ENCODE results near the gene TPP1. TPM values are rescaled to one million over a fixed set of nuclear protein-coding genes. Genes with fewer than 3 reads are reported as not detected.

The TPP1 gene
- total and polyA plus RNA-seq, 9 of the 15 experiments (the other 6 are each of a cell fraction or from before 2014, with no cell fraction given): 7.5 to 75.8 (median 15.7) TPM

DNA sequence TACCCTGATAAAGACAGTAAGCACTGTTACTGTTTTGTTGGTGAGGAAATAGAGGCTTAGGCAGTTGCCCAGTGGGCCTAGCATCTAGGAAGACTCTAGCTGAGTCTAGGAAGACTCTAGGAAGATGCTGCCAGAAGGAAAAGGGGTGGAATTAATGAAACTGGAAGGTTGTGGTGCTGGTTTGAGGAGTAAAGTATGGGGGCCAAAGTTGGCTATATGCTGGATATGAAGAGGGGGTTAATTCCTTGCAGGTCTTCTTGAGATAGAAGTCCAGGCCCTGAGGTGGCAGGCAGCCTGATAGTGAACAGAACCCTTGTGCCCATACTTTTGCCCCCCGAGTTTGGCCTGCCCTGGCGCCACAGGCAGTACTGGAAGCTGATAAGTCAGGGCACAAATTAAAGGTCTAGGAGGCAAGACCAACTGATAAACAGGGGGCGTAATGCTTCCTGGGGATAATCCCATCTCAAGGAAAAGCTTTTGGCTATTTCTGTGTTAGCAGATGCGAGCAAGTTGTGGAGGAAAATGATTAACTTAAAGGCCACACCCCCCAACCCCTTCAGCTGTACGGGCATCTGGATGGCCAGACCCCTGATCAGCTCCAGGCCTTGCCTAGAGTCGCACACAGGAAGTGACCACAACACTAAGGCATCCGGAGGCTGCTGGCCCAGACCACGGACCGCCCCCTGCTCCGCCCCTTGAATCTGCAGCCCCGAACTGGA, 12.6 kb downstream of the TPP1 start (continued):
- TF ChIP-seq, protein P1, sequence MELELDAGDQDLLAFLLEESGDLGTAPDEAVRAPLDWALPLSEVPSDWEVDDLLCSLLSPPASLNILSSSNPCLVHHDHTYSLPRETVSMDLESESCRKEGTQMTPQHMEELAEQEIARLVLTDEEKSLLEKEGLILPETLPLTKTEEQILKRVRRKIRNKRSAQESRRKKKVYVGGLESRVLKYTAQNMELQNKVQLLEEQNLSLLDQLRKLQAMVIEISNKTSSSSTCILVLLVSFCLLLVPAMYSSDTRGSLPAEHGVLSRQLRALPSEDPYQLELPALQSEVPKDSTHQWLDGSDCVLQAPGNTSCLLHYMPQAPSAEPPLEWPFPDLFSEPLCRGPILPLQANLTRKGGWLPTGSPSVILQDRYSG (tag; conservative IDR thresholded peaks at IDR 0.05; ENCODE audit: low read depth): no peak
- TF ChIP-seq ZNF197 (CRISPR knock-in tag; IDR thresholded peaks at IDR 0.05; ENCODE audit: low read depth): 0 out of 2 replicates have a peak, but pooled peaks have one; percentile 72
- TF ChIP-seq ZNF316 (IDR thresholded peaks at IDR 0.05): no peak
- TF ChIP-seq, protein P2, sequence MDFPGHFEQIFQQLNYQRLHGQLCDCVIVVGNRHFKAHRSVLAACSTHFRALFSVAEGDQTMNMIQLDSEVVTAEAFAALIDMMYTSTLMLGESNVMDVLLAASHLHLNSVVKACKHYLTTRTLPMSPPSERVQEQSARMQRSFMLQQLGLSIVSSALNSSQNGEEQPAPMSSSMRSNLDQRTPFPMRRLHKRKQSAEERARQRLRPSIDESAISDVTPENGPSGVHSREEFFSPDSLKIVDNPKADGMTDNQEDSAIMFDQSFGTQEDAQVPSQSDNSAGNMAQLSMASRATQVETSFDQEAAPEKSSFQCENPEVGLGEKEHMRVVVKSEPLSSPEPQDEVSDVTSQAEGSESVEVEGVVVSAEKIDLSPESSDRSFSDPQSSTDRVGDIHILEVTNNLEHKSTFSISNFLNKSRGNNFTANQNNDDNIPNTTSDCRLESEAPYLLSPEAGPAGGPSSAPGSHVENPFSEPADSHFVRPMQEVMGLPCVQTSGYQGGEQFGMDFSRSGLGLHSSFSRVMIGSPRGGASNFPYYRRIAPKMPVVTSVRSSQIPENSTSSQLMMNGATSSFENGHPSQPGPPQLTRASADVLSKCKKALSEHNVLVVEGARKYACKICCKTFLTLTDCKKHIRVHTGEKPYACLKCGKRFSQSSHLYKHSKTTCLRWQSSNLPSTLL (IDR thresholded peaks at IDR 0.05): no peak
- no peak for TF ChIP-seq YBX1 (IDR thresholded peaks at IDR 0.05)
- TF ChIP-seq ZNF124 (CRISPR knock-in tag; IDR thresholded peaks at IDR 0.05): no peak
- peak; percentile 60; the same call in 1 of the 2 replicates for TF ChIP-seq DPF2 (IDR thresholded peaks at IDR 0.05)
- peak; percentile 73; the same call in 1 of the 2 replicates for TF ChIP-seq MYNN (IDR thresholded peaks at IDR 0.05)
- no peak for TF ChIP-seq MYNN (CRISPR knock-in tag; IDR thresholded peaks at IDR 0.05)
- no peak for TF ChIP-seq MCM2 (IDR thresholded peaks at IDR 0.05; ENCODE audit: low read depth)
- no peak; a peak in 1 of 4 replicates for TF ChIP-seq MAZ (CRISPR knock-in tag; conservative IDR thresholded peaks at IDR 0.05 in 1 of 2, IDR thresholded peaks at IDR 0.05 in 1 of 2)
- TF ChIP-seq RBM17 (IDR thresholded peaks at IDR 0.05; ENCODE audit: borderline replicate concordance, low read depth, low read length): no peak
- TF ChIP-seq FOXK2 (conservative IDR thresholded peaks at IDR 0.05 in 1 of 2, IDR thresholded peaks at IDR 0.05 in 1 of 2; ENCODE audit: low read depth in 2 of 2): no peak; a peak in 1 of 4 replicates
- TF ChIP-seq, protein P3, sequence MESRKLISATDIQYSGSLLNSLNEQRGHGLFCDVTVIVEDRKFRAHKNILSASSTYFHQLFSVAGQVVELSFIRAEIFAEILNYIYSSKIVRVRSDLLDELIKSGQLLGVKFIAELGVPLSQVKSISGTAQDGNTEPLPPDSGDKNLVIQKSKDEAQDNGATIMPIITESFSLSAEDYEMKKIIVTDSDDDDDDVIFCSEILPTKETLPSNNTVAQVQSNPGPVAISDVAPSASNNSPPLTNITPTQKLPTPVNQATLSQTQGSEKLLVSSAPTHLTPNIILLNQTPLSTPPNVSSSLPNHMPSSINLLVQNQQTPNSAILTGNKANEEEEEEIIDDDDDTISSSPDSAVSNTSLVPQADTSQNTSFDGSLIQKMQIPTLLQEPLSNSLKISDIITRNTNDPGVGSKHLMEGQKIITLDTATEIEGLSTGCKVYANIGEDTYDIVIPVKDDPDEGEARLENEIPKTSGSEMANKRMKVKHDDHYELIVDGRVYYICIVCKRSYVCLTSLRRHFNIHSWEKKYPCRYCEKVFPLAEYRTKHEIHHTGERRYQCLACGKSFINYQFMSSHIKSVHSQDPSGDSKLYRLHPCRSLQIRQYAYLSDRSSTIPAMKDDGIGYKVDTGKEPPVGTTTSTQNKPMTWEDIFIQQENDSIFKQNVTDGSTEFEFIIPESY (CRISPR knock-in tag; IDR thresholded peaks at IDR 0.05): no peak
- TF ChIP-seq CBFA2T2 (conservative IDR thresholded peaks at IDR 0.05): peak; percentile 28; the same call in 1 of the 2 replicates
- TF ChIP-seq, protein P4, sequence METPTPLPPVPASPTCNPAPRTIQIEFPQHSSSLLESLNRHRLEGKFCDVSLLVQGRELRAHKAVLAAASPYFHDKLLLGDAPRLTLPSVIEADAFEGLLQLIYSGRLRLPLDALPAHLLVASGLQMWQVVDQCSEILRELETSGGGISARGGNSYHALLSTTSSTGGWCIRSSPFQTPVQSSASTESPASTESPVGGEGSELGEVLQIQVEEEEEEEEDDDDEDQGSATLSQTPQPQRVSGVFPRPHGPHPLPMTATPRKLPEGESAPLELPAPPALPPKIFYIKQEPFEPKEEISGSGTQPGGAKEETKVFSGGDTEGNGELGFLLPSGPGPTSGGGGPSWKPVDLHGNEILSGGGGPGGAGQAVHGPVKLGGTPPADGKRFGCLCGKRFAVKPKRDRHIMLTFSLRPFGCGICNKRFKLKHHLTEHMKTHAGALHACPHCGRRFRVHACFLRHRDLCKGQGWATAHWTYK (CRISPR knock-in tag; IDR thresholded peaks at IDR 0.05): peak; percentile 56; the same call in 1 of the 2 replicates
- TF ChIP-seq KLF1 (tag; IDR thresholded peaks at IDR 0.05): no peak
- peak; percentile 51; the same call in 1 of the 2 replicates for TF ChIP-seq POLR2A (conservative IDR thresholded peaks at IDR 0.05)
- TF ChIP-seq, protein P5, sequence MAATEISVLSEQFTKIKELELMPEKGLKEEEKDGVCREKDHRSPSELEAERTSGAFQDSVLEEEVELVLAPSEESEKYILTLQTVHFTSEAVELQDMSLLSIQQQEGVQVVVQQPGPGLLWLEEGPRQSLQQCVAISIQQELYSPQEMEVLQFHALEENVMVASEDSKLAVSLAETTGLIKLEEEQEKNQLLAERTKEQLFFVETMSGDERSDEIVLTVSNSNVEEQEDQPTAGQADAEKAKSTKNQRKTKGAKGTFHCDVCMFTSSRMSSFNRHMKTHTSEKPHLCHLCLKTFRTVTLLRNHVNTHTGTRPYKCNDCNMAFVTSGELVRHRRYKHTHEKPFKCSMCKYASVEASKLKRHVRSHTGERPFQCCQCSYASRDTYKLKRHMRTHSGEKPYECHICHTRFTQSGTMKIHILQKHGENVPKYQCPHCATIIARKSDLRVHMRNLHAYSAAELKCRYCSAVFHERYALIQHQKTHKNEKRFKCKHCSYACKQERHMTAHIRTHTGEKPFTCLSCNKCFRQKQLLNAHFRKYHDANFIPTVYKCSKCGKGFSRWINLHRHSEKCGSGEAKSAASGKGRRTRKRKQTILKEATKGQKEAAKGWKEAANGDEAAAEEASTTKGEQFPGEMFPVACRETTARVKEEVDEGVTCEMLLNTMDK (IDR thresholded peaks at IDR 0.05; ENCODE audit: borderline replicate concordance, insufficient read depth, low read depth, low read length, poor library complexity, severe bottlenecking): no peak
- TF ChIP-seq NR4A1 (CRISPR knock-in tag; IDR thresholded peaks at IDR 0.05): no peak
- no peak for TF ChIP-seq NR4A1 (tag; IDR thresholded peaks at IDR 0.05)

All from K562 (cell line).